HepG2 (cell line): ENCODE data around the gene TEAD1. TPM values are rescaled to one million over a fixed set of nuclear protein-coding genes. Genes with fewer than 3 reads are reported as not detected.

Experiments
- ELF4 ChIP-seq: sonication (generic); formaldehyde crosslinking; IDR thresholded peaks from 2 replicates; pipeline ENCODE4 v1.5.0; 2020; ENCODE audit warnings: missing genetic modification reagents, mild to moderate bottlenecking, moderate library complexity, borderline replicate concordance
- ETV5 ChIP-seq: IDR thresholded peaks from 2 replicates; pipeline ENCODE4 v1.6.1; 2018; ENCODE audit warnings: missing biosample characterization, missing genetic modification reagents, inconsistent platforms, borderline replicate concordance
- GMEB2 ChIP-seq: IDR thresholded peaks from 2 replicates; pipeline ENCODE4 v1.6.1; 2016; ENCODE audit warnings: missing biosample characterization, missing genetic modification reagents, low read depth
- KDM2A ChIP-seq: sonication (generic); formaldehyde crosslinking; IDR thresholded peaks from 2 replicates; pipeline ENCODE4 v1.4.0; 2020; ENCODE audit warnings: low read depth, missing genetic modification reagents, borderline replicate concordance
- ZNF407 ChIP-seq: sonication (generic); formaldehyde crosslinking; IDR thresholded peaks from one replicate; pipeline ENCODE4 v1.5.1; 2020; ENCODE audit warnings: mild to moderate bottlenecking, missing genetic modification reagents; ENCODE audit errors: not compliant biosample characterization
- polyA plus RNA-seq, 8 experiments: library from polyadenylated mRNA; depleted of rRNA in 3 of 8; stranded (reverse) in 7 of 8; unstranded in 1 of 8; fragments of >200 nt; fragmentation: Illumina TruSeq in 4 of 8; extraction: Trizol in 4 of 8; gene quantifications; 2 replicates each; pipeline versions ENCODE4 v1.2.1 to v1.2.3, GENCODE V29; 2011 to 2016; ENCODE audit warnings: low read depth in 4 of 8, missing spikeins in 1 of 8, mixed read lengths in 1 of 8; ENCODE audit not compliant: insufficient read depth in 1 of 8
- total RNA-seq, 5 experiments: library from RNA; depleted of rRNA; stranded (reverse); fragments of >200 nt; fragmentation: Illumina TruSeq; extraction: Trizol; gene quantifications; 2 replicates each; pipeline ENCODE4 v1.2.3, GENCODE V29; 2016; ENCODE audit warnings: low read depth in 1 of 5

The TEAD1 gene
- total and polyA plus RNA-seq, 2 of the 13 experiments (the other 11 are each of a cell fraction or from before 2014, with no cell fraction given): 20.1 to 30.5 TPM

- TF ChIP-seq ZNF407 (no peak), ETV5 (CRISPR knock-in tag) (peak; percentile 26; the same call in 1 of the 2 replicates), GMEB2 (no peak), KDM2A (CRISPR knock-in tag) (no peak), ELF4 (CRISPR knock-in tag) (no peak)
Observed at GRCh38 chr11:12979928-12980689, 305.9 kb downstream of the TEAD1 start (continued).
